K562 (cell line): Measurements from ENCODE around the gene NT5DC1. TPM values are rescaled to one million over a fixed set of nuclear protein-coding genes. Genes with fewer than 3 reads are reported as not detected.

ENCODE experiments used
- ARID1B ChIP-seq: fragments of 450-650 bp; IDR thresholded peaks from 2 replicates; pipeline ENCODE4 v1.6.1; 2016; ENCODE audit warnings: antibody characterized with exemption, mild to moderate bottlenecking, inconsistent platforms
- BRD4 ChIP-seq: fragments of 200-600 bp; sonication (generic); IDR thresholded peaks from 2 replicates; pipeline ENCODE4 v1.6.1; 2017; ENCODE audit warnings: inconsistent platforms
- CREM ChIP-seq: IDR thresholded peaks from 2 replicates; pipeline ENCODE4 v1.6.1; 2014; ENCODE audit warnings: antibody characterized with exemption, low read depth
- HCFC1 ChIP-seq: IDR thresholded peaks from 2 replicates; pipeline ENCODE4 v1.6.1; 2012; ENCODE audit warnings: low read depth, low read length, improper control_type of control experiment
- HDAC1 ChIP-seq, 2 experiments: fragments of 450-650 bp; IDR thresholded peaks; 2 replicates each; pipeline ENCODE4 v1.6.1; 2016 to 2017; ENCODE audit warnings: inconsistent platforms in 1 of 2, mild to moderate bottlenecking in 1 of 2, moderate library complexity in 1 of 2
- L3MBTL2 ChIP-seq: fragments of 450-650 bp; IDR thresholded peaks from 2 replicates; pipeline ENCODE4 v1.6.1; 2016; ENCODE audit warnings: mild to moderate bottlenecking, moderate library complexity
- POLR3G ChIP-seq: IDR thresholded peaks from 2 replicates; pipeline ENCODE4 v1.6.1; 2011; ENCODE audit not compliant: insufficient read length, insufficient replicate concordance; ENCODE audit errors: extremely low read depth
- PRPF4 ChIP-seq: fragments of 200-400 bp; formaldehyde crosslinking; IDR thresholded peaks from one replicate; pipeline ENCODE4 v1.6.1; 2017; ENCODE audit warnings: low read length, low read depth, mild to moderate bottlenecking; ENCODE audit not compliant: insufficient read depth, poor library complexity, severe bottlenecking
- RBM25 ChIP-seq: fragments of 200-400 bp; formaldehyde crosslinking; IDR thresholded peaks from 2 replicates; pipeline ENCODE4 v1.6.1; 2018; ENCODE audit warnings: low read length, low read depth, moderate library complexity; ENCODE audit not compliant: severe bottlenecking
- RNF2 ChIP-seq: sonication (generic); IDR thresholded peaks from 2 replicates; pipeline ENCODE4 v1.6.1; 2016
- TCF3 ChIP-seq: sonication (generic); formaldehyde crosslinking; IDR thresholded peaks from 2 replicates; pipeline ENCODE4 v1.4.0; 2020; ENCODE audit warnings: mild to moderate bottlenecking, missing genetic modification reagents
- TEAD4 ChIP-seq, 2 experiments: sonication (generic) in 1 of 2; formaldehyde crosslinking in 1 of 2; IDR thresholded peaks; 2 replicates each; pipeline versions ENCODE4 v1.6.1 to v1.8.0; 2012 to 2022; ENCODE audit warnings: borderline replicate concordance in 1 of 2, inconsistent platforms in 1 of 2, low read length in 1 of 2, mild to moderate bottlenecking in 1 of 2, missing genetic modification reagents in 1 of 2
- ZFX ChIP-seq: sonication (generic); formaldehyde crosslinking; IDR thresholded peaks from 2 replicates; pipeline ENCODE4 v1.8.0; 2022; ENCODE audit warnings: mild to moderate bottlenecking, missing genetic modification reagents, moderate library complexity
- ZNF551 ChIP-seq: fragments of 250-450 bp; sonication (Bioruptor Pico); IDR thresholded peaks from 2 replicates; pipeline ENCODE4 v1.5.0; 2021; ENCODE audit warnings: mild to moderate bottlenecking, moderate library complexity
- polyA plus RNA-seq, 8 experiments: library from polyadenylated mRNA; depleted of rRNA in 4 of 8; stranded (reverse) in 5 of 8; unstranded in 3 of 8; fragments of >200 nt; fragmentation: Nextera tagmentation in 2 of 8; fragmentation: Illumina TruSeq in 1 of 8; extraction: Ambion mirVana in 2 of 8; extraction: Trizol in 1 of 8; gene quantifications; 2 replicates each; pipeline versions ENCODE4 v1.2.1 to v1.2.3, GENCODE V29; 2011 to 2014; ENCODE audit warnings: inconsistent platforms in 1 of 8, missing spikeins in 1 of 8
- total RNA-seq, 7 experiments: library from RNA; depleted of rRNA in 6 of 7; stranded (reverse); fragments of >200 nt in 6 of 7; fragmentation: Illumina TruSeq in 2 of 7; extraction: Trizol in 2 of 7; gene quantifications; 2 replicates each; pipeline versions ENCODE4 v1.2.1 to v1.2.3, GENCODE V29; 2011 to 2021; ENCODE audit warnings: low replicate concordance in 1 of 7
- TF ChIP-seq, protein P1 (sequence below), 2 experiments: fragments of 450-650 bp; formaldehyde crosslinking in 1 of 2; IDR thresholded peaks; 2 replicates each; pipeline versions ENCODE4 v1.4.0 to v1.6.1; 2014 to 2020; ENCODE audit warnings: mild to moderate bottlenecking in 2 of 2, borderline replicate concordance in 1 of 2, low read depth in 1 of 2
- TF ChIP-seq, protein P2 (sequence below): sonication (generic); formaldehyde crosslinking; IDR thresholded peaks from 2 replicates; pipeline ENCODE4 v1.8.1; 2022; ENCODE audit warnings: missing genetic modification reagents
- TF ChIP-seq, protein P3 (sequence below): fragments of 450-650 bp; IDR thresholded peaks from 2 replicates; pipeline ENCODE4 v1.6.1; 2016; ENCODE audit warnings: antibody characterized with exemption

The NT5DC1 gene
- total and polyA plus RNA-seq, 9 of the 15 experiments (the other 6 are each of a cell fraction or from before 2014, with no cell fraction given) = 4.9 to 28.5 (median 16.3) TPM

GRCh38 chr6:116059713-116060571 lies 40.7 kb upstream of the NT5DC1 start (continued):
- TF ChIP-seq L3MBTL2 (peak; percentile 29; the same call in 1 of the 2 replicates), RNF2 (no peak; the same call in none of the 2 replicates), ARID1B (peak; percentile 75), BRD4 (no peak), ZNF551 (CRISPR knock-in tag) (no peak), TCF3 (CRISPR knock-in tag) (peak; percentile 66), PRPF4 (no peak), HDAC1 (IDR thresholded peaks at IDR 0.05) (no peak), RBM25 (no peak), TEAD4 (IDR thresholded peaks at IDR 0.05; ENCODE audit: low read length) (peak; percentile 72), TEAD4 (CRISPR knock-in tag; IDR thresholded peaks at IDR 0.05; ENCODE audit: borderline replicate concordance) (no peak), CREM (0 out of 2 replicates have a peak, but pooled peaks have one; percentile 11), POLR3G (no peak), HCFC1 (no peak), ZFX (no peak)
- TF ChIP-seq, protein P1, sequence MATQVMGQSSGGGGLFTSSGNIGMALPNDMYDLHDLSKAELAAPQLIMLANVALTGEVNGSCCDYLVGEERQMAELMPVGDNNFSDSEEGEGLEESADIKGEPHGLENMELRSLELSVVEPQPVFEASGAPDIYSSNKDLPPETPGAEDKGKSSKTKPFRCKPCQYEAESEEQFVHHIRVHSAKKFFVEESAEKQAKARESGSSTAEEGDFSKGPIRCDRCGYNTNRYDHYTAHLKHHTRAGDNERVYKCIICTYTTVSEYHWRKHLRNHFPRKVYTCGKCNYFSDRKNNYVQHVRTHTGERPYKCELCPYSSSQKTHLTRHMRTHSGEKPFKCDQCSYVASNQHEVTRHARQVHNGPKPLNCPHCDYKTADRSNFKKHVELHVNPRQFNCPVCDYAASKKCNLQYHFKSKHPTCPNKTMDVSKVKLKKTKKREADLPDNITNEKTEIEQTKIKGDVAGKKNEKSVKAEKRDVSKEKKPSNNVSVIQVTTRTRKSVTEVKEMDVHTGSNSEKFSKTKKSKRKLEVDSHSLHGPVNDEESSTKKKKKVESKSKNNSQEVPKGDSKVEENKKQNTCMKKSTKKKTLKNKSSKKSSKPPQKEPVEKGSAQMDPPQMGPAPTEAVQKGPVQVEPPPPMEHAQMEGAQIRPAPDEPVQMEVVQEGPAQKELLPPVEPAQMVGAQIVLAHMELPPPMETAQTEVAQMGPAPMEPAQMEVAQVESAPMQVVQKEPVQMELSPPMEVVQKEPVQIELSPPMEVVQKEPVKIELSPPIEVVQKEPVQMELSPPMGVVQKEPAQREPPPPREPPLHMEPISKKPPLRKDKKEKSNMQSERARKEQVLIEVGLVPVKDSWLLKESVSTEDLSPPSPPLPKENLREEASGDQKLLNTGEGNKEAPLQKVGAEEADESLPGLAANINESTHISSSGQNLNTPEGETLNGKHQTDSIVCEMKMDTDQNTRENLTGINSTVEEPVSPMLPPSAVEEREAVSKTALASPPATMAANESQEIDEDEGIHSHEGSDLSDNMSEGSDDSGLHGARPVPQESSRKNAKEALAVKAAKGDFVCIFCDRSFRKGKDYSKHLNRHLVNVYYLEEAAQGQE (IDR thresholded peaks at IDR 0.05; ENCODE audit: borderline replicate concordance) = no peak
- TF ChIP-seq, protein P1 (CRISPR knock-in tag; IDR thresholded peaks at IDR 0.05; ENCODE audit: low read depth) = no peak
- TF ChIP-seq, protein P2, sequence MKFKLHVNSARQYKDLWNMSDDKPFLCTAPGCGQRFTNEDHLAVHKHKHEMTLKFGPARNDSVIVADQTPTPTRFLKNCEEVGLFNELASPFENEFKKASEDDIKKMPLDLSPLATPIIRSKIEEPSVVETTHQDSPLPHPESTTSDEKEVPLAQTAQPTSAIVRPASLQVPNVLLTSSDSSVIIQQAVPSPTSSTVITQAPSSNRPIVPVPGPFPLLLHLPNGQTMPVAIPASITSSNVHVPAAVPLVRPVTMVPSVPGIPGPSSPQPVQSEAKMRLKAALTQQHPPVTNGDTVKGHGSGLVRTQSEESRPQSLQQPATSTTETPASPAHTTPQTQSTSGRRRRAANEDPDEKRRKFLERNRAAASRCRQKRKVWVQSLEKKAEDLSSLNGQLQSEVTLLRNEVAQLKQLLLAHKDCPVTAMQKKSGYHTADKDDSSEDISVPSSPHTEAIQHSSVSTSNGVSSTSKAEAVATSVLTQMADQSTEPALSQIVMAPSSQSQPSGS (CRISPR knock-in tag) = no peak
- TF ChIP-seq, protein P3, sequence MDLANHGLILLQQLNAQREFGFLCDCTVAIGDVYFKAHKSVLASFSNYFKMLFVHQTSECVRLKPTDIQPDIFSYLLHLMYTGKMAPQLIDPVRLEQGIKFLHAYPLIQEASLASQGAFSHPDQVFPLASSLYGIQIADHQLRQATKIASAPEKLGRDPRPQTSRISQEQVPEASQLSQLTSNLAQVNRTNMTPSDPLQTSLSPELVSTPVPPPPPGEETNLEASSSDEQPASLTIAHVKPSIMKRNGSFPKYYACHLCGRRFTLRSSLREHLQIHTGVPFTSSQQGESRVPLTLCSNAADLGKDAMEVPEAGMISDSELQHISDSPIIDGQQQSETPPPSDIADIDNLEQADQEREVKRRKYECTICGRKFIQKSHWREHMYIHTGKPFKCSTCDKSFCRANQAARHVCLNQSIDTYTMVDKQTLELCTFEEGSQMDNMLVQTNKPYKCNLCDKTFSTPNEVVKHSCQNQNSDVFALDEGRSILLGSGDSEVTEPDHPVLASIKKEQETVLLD = no peak
